ENCODE measurements around the gene SVEP1.

SVEP1 gene

GRCh38 chr9:110443866-110444220, 135.7 kb downstream of the SVEP1 start:
- CTCF ChIA-PET: no interaction called here
- H3K27ac ChIP-seq (ENCODE audit: insufficient read depth in 1 of 2, low read depth in 1 of 2, low read length in 2 of 2, poor library complexity in 1 of 2, severe bottlenecking in 2 of 2): no peak overlapping the region
- no peak for DNase-seq
- H3K36me3 ChIP-seq (ENCODE audit: control insufficient read depth in 4 of 4, insufficient read depth in 4 of 4, low read length in 3 of 4): no peaks in the 10 kb centered on the region
- H3K4me1 ChIP-seq (ENCODE audit: control extremely low read depth in 1 of 4, control insufficient read depth in 4 of 4, insufficient read depth in 4 of 4, low read length in 3 of 4): no peaks in the 10 kb centered on the region
- peaks cover 0 to 9% (median 3%) of the 10 kb centered on the region in 5 experiments for H3K9me3 ChIP-seq (ENCODE audit: control extremely low read depth in 1 of 5, control insufficient read depth in 4 of 5, insufficient read depth in 2 of 5, low read depth in 1 of 5, low read length in 4 of 5)
- no peak overlapping the region for H3K4me3 ChIP-seq (ENCODE audit: control insufficient read depth in 1 of 7, extremely low read depth in 1 of 7, insufficient read depth in 4 of 7, low read depth in 2 of 7, low read length in 6 of 7)
- POLR2A ChIA-PET: no interaction called here
- H3K27me3 ChIP-seq (replicated peaks in 2 of 5; ENCODE audit: control insufficient read depth in 4 of 5, insufficient read depth in 5 of 5, low read length in 4 of 5): peaks cover 0 to 5% (median 0%) of the 10 kb centered on the region in 5 experiments

- Histone ChIP-seq H3K27ac (ENCODE audit: insufficient read depth in 1 of 2, low read depth in 1 of 2, low read length in 2 of 2, poor library complexity in 1 of 2, severe bottlenecking in 2 of 2) (no peak overlapping the region), H3K4me3 (ENCODE audit: control insufficient read depth in 1 of 7, extremely low read depth in 1 of 7, insufficient read depth in 4 of 7, low read depth in 2 of 7, low read length in 6 of 7) (no peak overlapping the region), H3K4me1 (ENCODE audit: control extremely low read depth in 1 of 4, control insufficient read depth in 4 of 4, insufficient read depth in 4 of 4, low read length in 3 of 4) (no peaks in the 10 kb centered on the region), H3K9me3 (ENCODE audit: control extremely low read depth in 1 of 5, control insufficient read depth in 4 of 5, insufficient read depth in 2 of 5, low read depth in 1 of 5, low read length in 4 of 5) (peaks cover 0 to 9% (median 3%) of the 10 kb centered on the region in 5 experiments), H3K27me3 (replicated peaks in 2 of 5; ENCODE audit: control insufficient read depth in 4 of 5, insufficient read depth in 5 of 5, low read length in 4 of 5) (peaks cover 0 to 5% (median 0%) of the 10 kb centered on the region in 5 experiments), H3K36me3 (ENCODE audit: control insufficient read depth in 4 of 4, insufficient read depth in 4 of 4, low read length in 3 of 4) (no peaks in the 10 kb centered on the region)
- CTCF ChIA-PET: no interaction called here
- WGBS (ENCODE audit: insufficient coverage): 100% methylated on average over 2 of the region's 3 CpGs
- no peak for DNase-seq
- POLR2A ChIA-PET: interaction anchor here (0.7 kb wide), 1 partner anchor 107 kb away, joined by 6 read pairs; no protein-coding TSS in a partner anchor
Observed at GRCh38 chr9:110443146-110443865, 136.2 kb downstream of the SVEP1 start.

- peaks cover 0 to 5% (median 0%) of the 10 kb centered on the region in 5 experiments for H3K27me3 ChIP-seq (replicated peaks in 2 of 5; ENCODE audit: control insufficient read depth in 4 of 5, insufficient read depth in 5 of 5, low read length in 4 of 5)
- no peak overlapping the region for H3K4me3 ChIP-seq (ENCODE audit: control insufficient read depth in 1 of 7, extremely low read depth in 1 of 7, insufficient read depth in 4 of 7, low read depth in 2 of 7, low read length in 6 of 7)
- H3K36me3 ChIP-seq (ENCODE audit: control insufficient read depth in 4 of 4, insufficient read depth in 4 of 4, low read length in 3 of 4): no peaks in the 10 kb centered on the region
- no CpG with 5 or more reads among the region's 3 CpGs for WGBS (ENCODE audit: insufficient coverage)
- H3K9me3 ChIP-seq (ENCODE audit: control extremely low read depth in 1 of 5, control insufficient read depth in 4 of 5, insufficient read depth in 2 of 5, low read depth in 1 of 5, low read length in 4 of 5): peaks cover 0 to 3% (median 0%) of the 10 kb centered on the region in 5 experiments
- H3K27ac ChIP-seq (ENCODE audit: insufficient read depth in 1 of 2, low read depth in 1 of 2, low read length in 2 of 2, poor library complexity in 1 of 2, severe bottlenecking in 2 of 2): no peak overlapping the region
- ChIA-PET POLR2A (no interaction called here), CTCF (no interaction called here)
- H3K4me1 ChIP-seq (ENCODE audit: control extremely low read depth in 1 of 4, control insufficient read depth in 4 of 4, insufficient read depth in 4 of 4, low read length in 3 of 4): no peaks in the 10 kb centered on the region
- DNase-seq: no peak
Observed at GRCh38 chr9:110440796-110441195, 138.7 kb downstream of the SVEP1 start.

GRCh38 chr9:110440172-110440571, 139.4 kb downstream of the SVEP1 start:
- Histone ChIP-seq H3K9me3 (ENCODE audit: control extremely low read depth in 1 of 5, control insufficient read depth in 4 of 5, insufficient read depth in 2 of 5, low read depth in 1 of 5, low read length in 4 of 5) (peaks cover 0 to 3% (median 0%) of the 10 kb centered on the region in 5 experiments), H3K36me3 (ENCODE audit: control insufficient read depth in 4 of 4, insufficient read depth in 4 of 4, low read length in 3 of 4) (no peaks in the 10 kb centered on the region)

GRCh38 chr9:110432253-110432652, 147.3 kb downstream of the SVEP1 start:
- H3K27ac ChIP-seq (ENCODE audit: insufficient read depth in 1 of 2, low read depth in 1 of 2, low read length in 2 of 2, poor library complexity in 1 of 2, severe bottlenecking in 2 of 2): no peak overlapping the region
- POLR2A ChIA-PET: interaction anchor here (0.6 kb wide), 1 partner anchor 1068 kb away, joined by 3 read pairs; no protein-coding TSS in a partner anchor
- 84% methylated on average over 3 of the region's 3 CpGs for WGBS (ENCODE audit: insufficient coverage)
- no peak overlapping the region for H3K4me3 ChIP-seq (ENCODE audit: control insufficient read depth in 1 of 7, extremely low read depth in 1 of 7, insufficient read depth in 4 of 7, low read depth in 2 of 7, low read length in 6 of 7)
- CTCF ChIA-PET: interaction anchor here (2.1 kb wide), 1 partner anchor 248 kb away, joined by 7 read pairs; no protein-coding TSS in a partner anchor
- H3K27me3 ChIP-seq (replicated peaks in 2 of 5; ENCODE audit: control insufficient read depth in 4 of 5, insufficient read depth in 5 of 5, low read length in 4 of 5): peaks cover 0 to 3% (median 0%) of the 10 kb centered on the region in 5 experiments
- H3K9me3 ChIP-seq (ENCODE audit: control extremely low read depth in 1 of 5, control insufficient read depth in 4 of 5, insufficient read depth in 2 of 5, low read depth in 1 of 5, low read length in 4 of 5): no peaks in the 10 kb centered on the region
- no peaks in the 10 kb centered on the region for H3K36me3 ChIP-seq (ENCODE audit: control insufficient read depth in 4 of 4, insufficient read depth in 4 of 4, low read length in 3 of 4)
- no peaks in the 10 kb centered on the region for H3K4me1 ChIP-seq (ENCODE audit: control extremely low read depth in 1 of 4, control insufficient read depth in 4 of 4, insufficient read depth in 4 of 4, low read length in 3 of 4)
- peak in 2 of 3 donors; percentile 6 to 11 for DNase-seq

More at GRCh38 chr9:110440172-110440571, 139.4 kb downstream of the SVEP1 start:
- no peak overlapping the region for H3K27ac ChIP-seq (ENCODE audit: insufficient read depth in 1 of 2, low read depth in 1 of 2, low read length in 2 of 2, poor library complexity in 1 of 2, severe bottlenecking in 2 of 2)
- 94% methylated on average over 3 of the region's 4 CpGs for WGBS (ENCODE audit: insufficient coverage)
- DNase-seq: no peak
- no peaks in the 10 kb centered on the region for H3K4me1 ChIP-seq (ENCODE audit: control extremely low read depth in 1 of 4, control insufficient read depth in 4 of 4, insufficient read depth in 4 of 4, low read length in 3 of 4)
- H3K4me3 ChIP-seq (ENCODE audit: control insufficient read depth in 1 of 7, extremely low read depth in 1 of 7, insufficient read depth in 4 of 7, low read depth in 2 of 7, low read length in 6 of 7): no peak overlapping the region
- peaks cover 0 to 5% (median 0%) of the 10 kb centered on the region in 5 experiments for H3K27me3 ChIP-seq (replicated peaks in 2 of 5; ENCODE audit: control insufficient read depth in 4 of 5, insufficient read depth in 5 of 5, low read length in 4 of 5)
- ChIA-PET POLR2A (no interaction called here), CTCF (no interaction called here)

GRCh38 chr9:110429453-110429852, 150.1 kb downstream of the SVEP1 start:
- CTCF ChIA-PET: no interaction called here

GRCh38 chr9:110427497-110428104, 151.9 kb downstream of the SVEP1 start:
- Histone ChIP-seq H3K4me3 (ENCODE audit: control insufficient read depth in 1 of 7, extremely low read depth in 1 of 7, insufficient read depth in 4 of 7, low read depth in 2 of 7, low read length in 6 of 7) (no peak overlapping the region), H3K27ac (ENCODE audit: insufficient read depth in 1 of 2, low read depth in 1 of 2, low read length in 2 of 2, poor library complexity in 1 of 2, severe bottlenecking in 2 of 2) (no peak overlapping the region), H3K4me1 (ENCODE audit: control extremely low read depth in 1 of 4, control insufficient read depth in 4 of 4, insufficient read depth in 4 of 4, low read length in 3 of 4) (no peaks in the 10 kb centered on the region), H3K9me3 (ENCODE audit: control extremely low read depth in 1 of 5, control insufficient read depth in 4 of 5, insufficient read depth in 2 of 5, low read depth in 1 of 5, low read length in 4 of 5) (no peaks in the 10 kb centered on the region), H3K27me3 (replicated peaks in 2 of 5; ENCODE audit: control insufficient read depth in 4 of 5, insufficient read depth in 5 of 5, low read length in 4 of 5) (no peaks in the 10 kb centered on the region), H3K36me3 (ENCODE audit: control insufficient read depth in 4 of 4, insufficient read depth in 4 of 4, low read length in 3 of 4) (no peaks in the 10 kb centered on the region)
- POLR2A ChIA-PET: no interaction called here
- DNase-seq: peak; percentile 34 to 44 (median 40)
- CTCF ChIA-PET: interaction anchor here (0.7 kb wide), 1 partner anchor 57 kb away, joined by 3 read pairs; no protein-coding TSS in a partner anchor
- WGBS (ENCODE audit: insufficient coverage): 23% methylated on average over 5 of the region's 7 CpGs

More at GRCh38 chr9:110429453-110429852, 150.1 kb downstream of the SVEP1 start:
- Histone ChIP-seq H3K4me3 (ENCODE audit: control insufficient read depth in 1 of 7, extremely low read depth in 1 of 7, insufficient read depth in 4 of 7, low read depth in 2 of 7, low read length in 6 of 7) (no peak overlapping the region), H3K36me3 (ENCODE audit: control insufficient read depth in 4 of 4, insufficient read depth in 4 of 4, low read length in 3 of 4) (no peaks in the 10 kb centered on the region), H3K9me3 (ENCODE audit: control extremely low read depth in 1 of 5, control insufficient read depth in 4 of 5, insufficient read depth in 2 of 5, low read depth in 1 of 5, low read length in 4 of 5) (no peaks in the 10 kb centered on the region), H3K27ac (ENCODE audit: insufficient read depth in 1 of 2, low read depth in 1 of 2, low read length in 2 of 2, poor library complexity in 1 of 2, severe bottlenecking in 2 of 2) (no peak overlapping the region), H3K27me3 (replicated peaks in 2 of 5; ENCODE audit: control insufficient read depth in 4 of 5, insufficient read depth in 5 of 5, low read length in 4 of 5) (peaks cover 0 to 3% (median 0%) of the 10 kb centered on the region in 5 experiments), H3K4me1 (ENCODE audit: control extremely low read depth in 1 of 4, control insufficient read depth in 4 of 4, insufficient read depth in 4 of 4, low read length in 3 of 4) (no peaks in the 10 kb centered on the region)
- no CpG with 5 or more reads among the region's 1 CpG for WGBS (ENCODE audit: insufficient coverage)
- POLR2A ChIA-PET: no interaction called here
- no peak for DNase-seq

Data from common myeloid progenitor, CD34-positive (primary cell).